ENCODE measurements around the gene KTN1. TPM values are rescaled to one million over a fixed set of nuclear protein-coding genes. Genes with fewer than 3 reads are reported as not detected.

The KTN1 gene
- total RNA-seq, 1 donor from 2014 or later: 128 TPM

DNA sequence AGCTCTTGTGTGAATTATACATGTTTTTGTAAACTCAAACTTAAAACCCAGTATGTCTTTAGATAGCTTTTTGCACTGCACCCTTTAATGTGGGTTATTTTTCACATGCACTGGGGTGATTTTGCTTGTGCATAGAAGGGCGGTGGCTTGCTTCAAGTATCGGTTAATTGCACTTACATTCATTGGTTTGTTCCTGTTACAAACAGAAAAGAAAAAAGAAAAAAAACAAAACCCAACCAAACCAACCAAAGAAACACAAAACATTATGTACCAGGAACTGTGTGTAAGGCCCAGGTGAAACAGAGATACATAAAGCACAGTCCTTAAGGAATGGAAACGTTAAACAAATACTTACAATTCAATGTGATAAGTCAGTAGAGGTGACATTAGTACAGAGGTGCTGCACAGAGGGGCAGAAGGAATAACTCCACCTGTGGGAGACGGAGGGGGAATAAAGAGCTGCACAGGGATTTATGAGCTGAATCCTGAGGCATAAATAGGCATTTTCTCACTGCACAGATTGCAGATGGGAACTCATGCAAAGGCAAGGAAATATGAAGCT, 151.4 kb downstream of the KTN1 start:
- TF ChIP-seq, protein P1, sequence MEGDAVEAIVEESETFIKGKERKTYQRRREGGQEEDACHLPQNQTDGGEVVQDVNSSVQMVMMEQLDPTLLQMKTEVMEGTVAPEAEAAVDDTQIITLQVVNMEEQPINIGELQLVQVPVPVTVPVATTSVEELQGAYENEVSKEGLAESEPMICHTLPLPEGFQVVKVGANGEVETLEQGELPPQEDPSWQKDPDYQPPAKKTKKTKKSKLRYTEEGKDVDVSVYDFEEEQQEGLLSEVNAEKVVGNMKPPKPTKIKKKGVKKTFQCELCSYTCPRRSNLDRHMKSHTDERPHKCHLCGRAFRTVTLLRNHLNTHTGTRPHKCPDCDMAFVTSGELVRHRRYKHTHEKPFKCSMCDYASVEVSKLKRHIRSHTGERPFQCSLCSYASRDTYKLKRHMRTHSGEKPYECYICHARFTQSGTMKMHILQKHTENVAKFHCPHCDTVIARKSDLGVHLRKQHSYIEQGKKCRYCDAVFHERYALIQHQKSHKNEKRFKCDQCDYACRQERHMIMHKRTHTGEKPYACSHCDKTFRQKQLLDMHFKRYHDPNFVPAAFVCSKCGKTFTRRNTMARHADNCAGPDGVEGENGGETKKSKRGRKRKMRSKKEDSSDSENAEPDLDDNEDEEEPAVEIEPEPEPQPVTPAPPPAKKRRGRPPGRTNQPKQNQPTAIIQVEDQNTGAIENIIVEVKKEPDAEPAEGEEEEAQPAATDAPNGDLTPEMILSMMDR (IDR thresholded peaks at IDR 0.05; ENCODE audit: insufficient read depth, low read length, severe bottlenecking): no peak
- Histone ChIP-seq H3K27me3 (ENCODE audit: control insufficient read depth, insufficient read depth, low read length) (no peaks in the 10 kb centered on the region), H3K36me3 (ENCODE audit: control insufficient read depth, insufficient read depth, low read length) (no peaks in the 10 kb centered on the region), H3K4me3 (ENCODE audit: low read depth, low read length) (no peak overlapping the region)
- no peak for FAIRE-seq
- no peak for DNase-seq (ENCODE audit: low read depth)

- DNase-seq (ENCODE audit: low read depth) (no peak), FAIRE-seq (no peak)
- Histone ChIP-seq H3K4me3 (ENCODE audit: low read depth, low read length) (no peak overlapping the region), H3K36me3 (ENCODE audit: control insufficient read depth, insufficient read depth, low read length) (no peaks in the 10 kb centered on the region), H3K27me3 (ENCODE audit: control insufficient read depth, insufficient read depth, low read length) (no peaks in the 10 kb centered on the region)
- TF ChIP-seq, protein P1 (IDR thresholded peaks at IDR 0.05; ENCODE audit: insufficient read depth, low read length, severe bottlenecking): peak; percentile 46
Observed at GRCh38 chr14:55731881-55732498, 152.0 kb downstream of the KTN1 start.

DNA sequence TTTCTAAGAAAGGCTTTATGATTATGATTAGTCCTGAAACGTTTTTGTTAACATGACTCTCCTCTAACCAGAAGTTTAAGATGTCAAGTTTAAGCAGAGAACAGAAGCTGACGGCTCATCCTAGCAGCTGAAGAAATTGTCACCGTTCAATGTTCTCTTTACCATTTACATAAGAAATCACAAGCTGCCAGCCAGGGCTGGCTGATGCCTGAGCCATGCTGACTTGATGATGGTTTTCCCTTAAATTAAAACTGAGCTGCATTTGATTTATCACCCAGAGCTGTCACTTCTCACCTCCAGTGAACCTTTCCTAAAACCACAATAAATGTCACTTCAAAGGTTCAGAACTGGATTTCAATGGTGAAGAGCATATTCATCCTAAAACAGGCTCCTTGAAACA, 153.6 kb downstream of the KTN1 start:
- DNase-seq (ENCODE audit: low read depth) (no peak), FAIRE-seq (no peak)
- Histone ChIP-seq H3K36me3 (ENCODE audit: control insufficient read depth, insufficient read depth, low read length) (no peaks in the 10 kb centered on the region), H3K4me3 (ENCODE audit: low read depth, low read length) (no peak overlapping the region), H3K27me3 (ENCODE audit: control insufficient read depth, insufficient read depth, low read length) (no peaks in the 10 kb centered on the region)
- TF ChIP-seq, protein P1 (IDR thresholded peaks at IDR 0.05; ENCODE audit: insufficient read depth, low read length, severe bottlenecking): no peak

Other genes with a start within 250 kb of the KTN1 start
- gene ATG14, start 168.4 kb upstream of the KTN1 start, total RNA-seq: 9.3 and 10.5 TPM in 2 replicates
- gene TBPL2, start 139.6 kb upstream of the KTN1 start, total RNA-seq: not detected in 2 replicates